Effector memory CD4-positive, alpha-beta T cell (primary cell): ENCODE measurements around the gene GID4.

Experiments used
- DNase-seq, 3 donors: peaks; one replicate each; pipeline ENCODE4 v3.0.0-alpha.2; 2020
- H3K27ac ChIP-seq: 2 replicates; pipeline ENCODE4 v1.7.0; 2013; ENCODE audit warnings: mild to moderate bottlenecking, low read length, moderate library complexity; ENCODE audit not compliant: insufficient read depth, poor library complexity, severe bottlenecking
- H3K27me3 ChIP-seq: replicated peaks from 2 replicates; pipeline ENCODE4 v1.7.0; 2013; ENCODE audit warnings: mild to moderate bottlenecking, low read length; ENCODE audit not compliant: insufficient read depth, control insufficient read depth, poor library complexity, severe bottlenecking
- H3K36me3 ChIP-seq: 2 replicates; pipeline ENCODE4 v1.7.0; 2013; ENCODE audit warnings: mild to moderate bottlenecking, low read length, moderate library complexity; ENCODE audit not compliant: control insufficient read depth, insufficient read depth
- H3K4me1 ChIP-seq: 2 replicates; pipeline ENCODE4 v1.7.0; 2013; ENCODE audit warnings: low read length, mild to moderate bottlenecking; ENCODE audit not compliant: control insufficient read depth, insufficient read depth, poor library complexity, severe bottlenecking
- H3K4me3 ChIP-seq: 2 replicates; pipeline ENCODE4 v1.7.0; 2013; ENCODE audit warnings: low read length, low read depth, mild to moderate bottlenecking; ENCODE audit not compliant: insufficient read depth, poor library complexity, severe bottlenecking
- H3K9me3 ChIP-seq: 2 replicates; pipeline ENCODE4 v1.7.0; 2013; ENCODE audit warnings: mild to moderate bottlenecking, low read length, moderate library complexity; ENCODE audit not compliant: control insufficient read depth

Gene GID4

GRCh38 chr17:18093616-18094408 is 54.6 kb downstream of the GID4 start:
- peaks cover 2% of the 10 kb centered on the region for H3K4me1 ChIP-seq
- no peak overlapping the region for H3K27ac ChIP-seq
- H3K27me3 ChIP-seq = no peaks in the 10 kb centered on the region
- H3K9me3 ChIP-seq = no peaks in the 10 kb centered on the region
- H3K36me3 ChIP-seq = peaks cover 42% of the 10 kb centered on the region
- no peak overlapping the region for H3K4me3 ChIP-seq
- no peak for DNase-seq

DNA sequence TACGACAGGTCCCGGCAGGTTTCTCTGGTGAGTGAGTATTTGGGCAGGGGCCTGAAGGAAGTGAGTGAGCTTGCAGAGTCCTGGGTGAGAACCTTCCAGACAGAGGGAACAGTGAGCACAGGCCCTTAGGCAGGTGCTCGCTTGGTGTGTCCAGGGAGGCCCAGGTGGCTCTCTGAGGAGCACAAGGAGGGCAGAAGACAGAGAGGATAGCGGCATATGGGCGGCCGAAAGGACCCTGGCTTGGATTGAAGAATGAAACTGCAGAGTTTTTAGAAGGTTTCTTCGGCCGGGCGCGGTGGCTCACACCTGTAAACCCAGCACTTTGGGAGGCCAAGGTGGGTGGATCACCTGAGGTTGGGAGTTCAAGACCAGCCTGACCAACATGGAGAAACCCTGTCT is 55.2 kb downstream of the GID4 start:
- peaks cover 47% of the 10 kb centered on the region for H3K36me3 ChIP-seq

DNA sequence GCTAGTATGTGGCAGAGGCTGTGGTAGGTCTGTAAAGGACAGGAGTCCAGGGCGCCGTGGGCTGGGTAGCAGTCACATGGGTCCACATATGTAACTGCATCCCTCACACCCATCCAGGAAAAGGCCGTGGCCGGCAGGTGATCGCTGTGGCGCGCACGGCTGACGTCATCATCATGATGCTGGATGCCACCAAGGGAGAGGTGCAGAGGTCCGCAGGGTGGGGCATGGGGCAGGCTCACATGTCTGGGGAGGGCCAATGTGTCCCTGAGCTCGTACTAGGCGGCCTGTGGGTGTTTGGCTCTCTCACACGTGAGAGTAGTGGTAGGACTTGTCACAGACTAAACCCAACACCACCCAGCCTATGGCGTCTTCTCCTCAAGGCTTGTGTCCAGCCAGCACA is 60.3 kb downstream of the GID4 start:
- Histone ChIP-seq H3K9me3 (no peaks in the 10 kb centered on the region), H3K36me3 (peaks cover 84% of the 10 kb centered on the region), H3K4me1 (no peaks in the 10 kb centered on the region), H3K27me3 (no peaks in the 10 kb centered on the region), H3K27ac (no peak overlapping the region), H3K4me3 (no peak overlapping the region)
- DNase-seq = no peak

More for the DNA sequence above, 55.2 kb downstream of the GID4 start:
- Histone ChIP-seq H3K27ac (no peak overlapping the region), H3K4me1 (no peaks in the 10 kb centered on the region), H3K9me3 (no peaks in the 10 kb centered on the region), H3K27me3 (no peaks in the 10 kb centered on the region), H3K4me3 (no peak overlapping the region)
- DNase-seq = no peak

GRCh38 chr17:18100616-18101015 is 61.4 kb downstream of the GID4 start:
- Histone ChIP-seq H3K36me3 (peaks cover 83% of the 10 kb centered on the region), H3K4me3 (no peak overlapping the region), H3K27me3 (no peaks in the 10 kb centered on the region), H3K4me1 (no peaks in the 10 kb centered on the region), H3K9me3 (no peaks in the 10 kb centered on the region), H3K27ac (no peak overlapping the region)
- no peak for DNase-seq

- peaks cover 71% of the 10 kb centered on the region for H3K36me3 ChIP-seq
These were observed 62.6 kb downstream of the GID4 start for GRCh38 chr17:18101828-18102227.

DNA sequence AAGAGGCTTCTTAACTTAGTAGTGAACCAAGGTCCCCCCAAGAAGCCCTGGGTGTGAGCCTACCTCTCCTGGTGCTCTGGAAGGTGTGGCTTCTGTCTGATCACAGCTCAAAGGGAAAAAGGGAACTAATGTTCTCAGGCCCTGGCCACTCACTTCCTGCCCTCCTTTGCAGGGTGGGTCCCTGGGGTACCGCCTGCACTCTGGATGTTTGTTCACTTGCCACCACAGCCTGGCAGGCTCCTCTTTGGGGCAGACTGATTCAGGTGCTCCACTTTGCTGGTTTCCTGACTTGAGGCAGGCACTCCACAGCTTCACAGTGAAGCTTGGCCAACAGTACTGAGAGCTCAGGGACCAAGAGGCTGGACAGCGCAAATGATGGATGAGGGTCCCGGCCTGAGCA is 63.4 kb downstream of the GID4 start:
- Histone ChIP-seq H3K27me3 (no peaks in the 10 kb centered on the region), H3K4me3 (no peak overlapping the region), H3K9me3 (no peaks in the 10 kb centered on the region), H3K36me3 (peaks cover 63% of the 10 kb centered on the region), H3K4me1 (no peaks in the 10 kb centered on the region), H3K27ac (no peak overlapping the region)
- DNase-seq = no peak

More at GRCh38 chr17:18101828-18102227, 62.6 kb downstream of the GID4 start:
- Histone ChIP-seq H3K4me3 (no peak overlapping the region), H3K27me3 (no peaks in the 10 kb centered on the region), H3K9me3 (no peaks in the 10 kb centered on the region), H3K4me1 (no peaks in the 10 kb centered on the region), H3K27ac (no peak overlapping the region)
- DNase-seq = no peak

- no peak for DNase-seq
- no peak overlapping the region for H3K27ac ChIP-seq
- H3K36me3 ChIP-seq = peaks cover 40% of the 10 kb centered on the region
- no peaks in the 10 kb centered on the region for H3K9me3 ChIP-seq
- H3K4me3 ChIP-seq = no peak overlapping the region
- no peaks in the 10 kb centered on the region for H3K27me3 ChIP-seq
- no peaks in the 10 kb centered on the region for H3K4me1 ChIP-seq
These were observed 65.8 kb downstream of the GID4 start for GRCh38 chr17:18105027-18105426.

DNA sequence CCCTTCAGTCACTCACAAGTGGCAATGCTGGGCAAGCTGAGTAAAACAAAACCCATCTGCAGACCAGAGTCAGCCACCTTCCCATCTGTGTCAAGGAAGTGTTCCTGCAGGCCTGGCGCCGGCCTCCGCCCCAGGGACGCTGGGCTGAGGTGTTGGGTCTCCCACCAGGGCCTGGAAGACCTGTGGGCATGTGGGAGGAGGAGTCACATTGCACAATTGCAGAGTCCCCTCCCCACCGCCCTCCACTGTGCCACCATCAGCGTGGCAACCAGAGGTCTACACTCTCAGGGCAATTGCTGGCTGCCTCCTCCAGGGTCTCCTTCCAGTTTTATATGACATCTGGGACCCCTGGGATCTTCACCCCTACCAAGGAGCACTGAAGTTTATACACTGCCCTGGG is 66.4 kb downstream of the GID4 start:
- H3K36me3 ChIP-seq = peaks cover 34% of the 10 kb centered on the region

GRCh38 chr17:18106211-18106610 is 67.0 kb downstream of the GID4 start:
- Histone ChIP-seq H3K4me1 (no peaks in the 10 kb centered on the region), H3K9me3 (no peaks in the 10 kb centered on the region), H3K36me3 (peaks cover 28% of the 10 kb centered on the region), H3K27ac (no peak overlapping the region), H3K27me3 (no peaks in the 10 kb centered on the region), H3K4me3 (no peak overlapping the region)
- no peak for DNase-seq

More for the DNA sequence above, 66.4 kb downstream of the GID4 start:
- no peak for DNase-seq
- Histone ChIP-seq H3K4me1 (no peaks in the 10 kb centered on the region), H3K9me3 (no peaks in the 10 kb centered on the region), H3K27ac (no peak overlapping the region), H3K4me3 (no peak overlapping the region), H3K27me3 (no peaks in the 10 kb centered on the region)

- Histone ChIP-seq H3K4me3 (no peak overlapping the region), H3K36me3 (peaks cover 20% of the 10 kb centered on the region), H3K4me1 (no peaks in the 10 kb centered on the region), H3K27ac (no peak overlapping the region), H3K27me3 (no peaks in the 10 kb centered on the region), H3K9me3 (no peaks in the 10 kb centered on the region)
- DNase-seq = no peak
These were observed 68.0 kb downstream of the GID4 start for GRCh38 chr17:18107061-18107790.
